Stimulated activated CD4-positive, alpha-beta T cell treated with anti-CD3 and anti-CD28 coated beads, TNF-alpha, amount 100 ng/mL, for 24 hours (primary cell): ENCODE measurements around the gene MYT1.
A peak's percentile ranks its signal among the peaks of the same experiment; 100 is the strongest.

Source experiments
- DNase-seq, 3 experiments: peaks; one replicate each; pipeline ENCODE4 v3.0.0-alpha.2; 2020; ENCODE audit warnings: low read depth in 3 of 3

MYT1 gene

GRCh38 chr20:64153861-64154589 lies 10.2 kb upstream of the MYT1 start:
- DNase-seq = no peak

GRCh38 chr20:64154590-64155257 lies 9.5 kb upstream of the MYT1 start:
- DNase-seq = no peak

GRCh38 chr20:64155258-64156135 lies 8.8 kb upstream of the MYT1 start:
- no peak for DNase-seq

- DNase-seq = no peak
Observed at GRCh38 chr20:64156136-64156885, 7.9 kb upstream of the MYT1 start.

GRCh38 chr20:64156886-64157875 lies 7.1 kb upstream of the MYT1 start:
- DNase-seq = no peak

- DNase-seq = no peak
Observed at GRCh38 chr20:64157878-64158277, 6.4 kb upstream of the MYT1 start.

- no peak for DNase-seq
Observed at GRCh38 chr20:64158346-64159285, 5.6 kb upstream of the MYT1 start.

- DNase-seq = no peak
Observed at GRCh38 chr20:64159286-64159680, 5.0 kb upstream of the MYT1 start.

- no peak for DNase-seq
Observed at GRCh38 chr20:64159711-64160110, 4.5 kb upstream of the MYT1 start.

GRCh38 chr20:64160118-64160517 lies 4.1 kb upstream of the MYT1 start:
- DNase-seq = no peak

- DNase-seq = no peak
Observed at GRCh38 chr20:64160526-64161355, 3.5 kb upstream of the MYT1 start.

- peak in 1 of 3 experiments; percentile 32 for DNase-seq
Observed at GRCh38 chr20:64161356-64162238, 2.7 kb upstream of the MYT1 start.

- no peak for DNase-seq
Observed at GRCh38 chr20:64162239-64162910, 1.9 kb upstream of the MYT1 start.

- no peak for DNase-seq
Observed at GRCh38 chr20:64163776-64164122, 503 bp upstream of the MYT1 start.

- DNase-seq = no peak
Observed at GRCh38 chr20:64165866-64166600, 1.8 kb downstream of the MYT1 start.
